OCI-LY3 (cell line): ENCODE data around the gene CCDC63.

ENCODE experiments used
- H2AFZ ChIP-seq: fragments of 200-600, 300-600 bp; shearing (Covaris generic); 2 replicates; pipeline ENCODE4 v1.6.0; 2014; ENCODE audit warnings: antibody characterized with exemption, low read depth, low read length
- H3K27ac ChIP-seq: fragments of 200-600, 300-600 bp; sonication (generic); 2 replicates; pipeline ENCODE4 v1.5.1; 2014; ENCODE audit warnings: mild to moderate bottlenecking, low read length, moderate library complexity, mixed read lengths
- H3K27me3 ChIP-seq: fragments of 200-600, 300-600 bp; sonication (generic); 2 replicates; pipeline ENCODE4 v1.6.1; 2014; ENCODE audit warnings: low read depth, low read length, mixed read lengths
- H3K36me3 ChIP-seq: fragments of 200-600, 300-600 bp; sonication (generic); replicated peaks from 2 replicates; pipeline ENCODE3; 2014; ENCODE audit warnings: low read depth, low read length, mixed read lengths
- H3K4me1 ChIP-seq: fragments of 300-600, 200-600 bp; sonication (generic); 2 replicates; pipeline ENCODE4 v1.6.1; 2014; ENCODE audit warnings: low read length, mixed read lengths
- H3K4me2 ChIP-seq: fragments of 200-600, 300-600 bp; sonication (generic); 2 replicates; pipeline ENCODE4 v1.6.1; 2014; ENCODE audit warnings: low read length, mixed read lengths
- H3K4me3 ChIP-seq: fragments of 300-600, 200-600 bp; sonication (generic); 2 replicates; pipeline ENCODE4 v1.5.1; 2014; ENCODE audit warnings: antibody characterized with exemption, mild to moderate bottlenecking, low read length, moderate library complexity
- H3K79me2 ChIP-seq: fragments of 300-600, 200-600 bp; shearing (Covaris generic); 2 replicates; pipeline ENCODE4 v1.6.1; 2014; ENCODE audit warnings: mild to moderate bottlenecking, low read length, mixed read lengths
- H3K9ac ChIP-seq: fragments of 300-600, 200-600 bp; shearing (Covaris generic); 2 replicates; pipeline ENCODE4 v1.6.0; 2014; ENCODE audit warnings: mild to moderate bottlenecking, low read length, moderate library complexity
- H3K9me3 ChIP-seq: fragments of 200-600, 300-600 bp; shearing (Covaris generic); 2 replicates; pipeline ENCODE4 v1.6.1; 2014; ENCODE audit warnings: low read length, mixed read lengths; ENCODE audit not compliant: insufficient read depth
- H4K20me1 ChIP-seq: fragments of 200-600, 300-600 bp; sonication (generic); 2 replicates; pipeline ENCODE4 v1.6.1; 2016; ENCODE audit warnings: low read length, mixed read lengths; ENCODE audit not compliant: insufficient read depth
- EZH2phosphoT487 ChIP-seq: fragments of 200-600 bp; shearing (Covaris generic); IDR thresholded peaks from 2 replicates; pipeline ENCODE4 v1.6.1; 2018; ENCODE audit warnings: antibody characterized with exemption, mixed run types, low read depth
- TF ChIP-seq, protein P1 (sequence below): fragments of 200-600, 300-600 bp; sonication (generic); IDR thresholded peaks from 2 replicates; pipeline ENCODE4 v1.5.1; 2014; ENCODE audit warnings: antibody characterized with exemption, low read length, low read depth

CCDC63 gene

DNA sequence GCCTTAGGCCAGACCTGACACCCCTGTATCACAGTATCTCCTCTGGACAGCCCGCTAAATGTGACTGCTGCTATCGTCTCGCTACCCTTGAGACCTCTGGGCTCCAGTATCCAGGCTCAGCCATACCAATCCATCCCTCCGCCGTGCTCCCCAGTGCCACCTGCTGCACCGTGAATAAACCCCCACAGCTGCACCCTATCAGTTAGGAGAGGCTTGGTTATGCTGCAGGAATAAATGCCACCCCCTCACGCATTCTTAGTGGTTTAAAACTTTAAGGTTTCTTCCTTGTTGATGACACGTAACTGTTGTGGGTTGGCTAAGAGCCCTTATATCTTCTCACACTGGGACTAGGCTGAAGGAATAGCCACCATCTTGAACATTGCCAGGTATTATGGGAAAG is 12.1 kb downstream of the CCDC63 start:
- Histone ChIP-seq H4K20me1 (no peaks in the 10 kb centered on the region), H3K9ac (no peak overlapping the region), H3K79me2 (no peaks in the 10 kb centered on the region), H3K27ac (no peak overlapping the region), H3K4me1 (peaks cover 1% of the 10 kb centered on the region; the same call in 1 of the 2 replicates), H2AFZ (no peak overlapping the region), H3K27me3 (no peaks in the 10 kb centered on the region), H3K4me3 (no peak overlapping the region), H3K36me3 (no peaks in the 10 kb centered on the region), H3K4me2 (no peak overlapping the region), H3K9me3 (no peaks in the 10 kb centered on the region)
- TF ChIP-seq, protein P1, sequence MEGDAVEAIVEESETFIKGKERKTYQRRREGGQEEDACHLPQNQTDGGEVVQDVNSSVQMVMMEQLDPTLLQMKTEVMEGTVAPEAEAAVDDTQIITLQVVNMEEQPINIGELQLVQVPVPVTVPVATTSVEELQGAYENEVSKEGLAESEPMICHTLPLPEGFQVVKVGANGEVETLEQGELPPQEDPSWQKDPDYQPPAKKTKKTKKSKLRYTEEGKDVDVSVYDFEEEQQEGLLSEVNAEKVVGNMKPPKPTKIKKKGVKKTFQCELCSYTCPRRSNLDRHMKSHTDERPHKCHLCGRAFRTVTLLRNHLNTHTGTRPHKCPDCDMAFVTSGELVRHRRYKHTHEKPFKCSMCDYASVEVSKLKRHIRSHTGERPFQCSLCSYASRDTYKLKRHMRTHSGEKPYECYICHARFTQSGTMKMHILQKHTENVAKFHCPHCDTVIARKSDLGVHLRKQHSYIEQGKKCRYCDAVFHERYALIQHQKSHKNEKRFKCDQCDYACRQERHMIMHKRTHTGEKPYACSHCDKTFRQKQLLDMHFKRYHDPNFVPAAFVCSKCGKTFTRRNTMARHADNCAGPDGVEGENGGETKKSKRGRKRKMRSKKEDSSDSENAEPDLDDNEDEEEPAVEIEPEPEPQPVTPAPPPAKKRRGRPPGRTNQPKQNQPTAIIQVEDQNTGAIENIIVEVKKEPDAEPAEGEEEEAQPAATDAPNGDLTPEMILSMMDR = 0 out of 2 replicates have a peak, but pooled peaks have one; percentile 5
- no peak for TF ChIP-seq EZH2phosphoT487

DNA sequence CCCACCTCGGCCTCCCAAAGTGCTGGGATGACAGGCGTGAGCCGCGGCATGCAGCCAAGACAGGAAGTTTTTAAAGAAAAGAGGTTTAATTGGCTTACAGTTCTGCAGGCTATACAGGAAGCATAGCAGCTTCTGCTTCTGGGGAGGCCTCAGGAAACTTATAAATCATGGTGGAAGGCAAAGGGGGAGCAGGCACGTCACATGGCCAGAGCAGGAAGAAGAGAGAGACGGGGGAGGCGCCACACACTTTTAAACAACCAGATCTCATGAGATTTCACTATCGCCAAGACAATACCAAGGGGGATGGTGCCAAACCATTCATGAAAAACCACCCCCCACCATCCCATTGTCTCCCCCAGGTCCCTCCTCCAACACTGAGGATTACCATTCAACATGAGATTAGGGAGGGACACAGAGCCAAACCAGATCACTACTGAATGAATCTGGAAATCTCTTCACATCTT is 14.1 kb downstream of the CCDC63 start:
- H3K79me2 ChIP-seq = no peaks in the 10 kb centered on the region
- peak overlapping the region; percentile 45; the same call in 1 of the 2 replicates for H2AFZ ChIP-seq
- H3K27me3 ChIP-seq = no peaks in the 10 kb centered on the region
- H3K9me3 ChIP-seq = no peaks in the 10 kb centered on the region
- no peak overlapping the region for H3K4me2 ChIP-seq
- no peaks in the 10 kb centered on the region for H3K4me1 ChIP-seq
- H4K20me1 ChIP-seq = no peaks in the 10 kb centered on the region
- no peaks in the 10 kb centered on the region for H3K36me3 ChIP-seq
- no peak overlapping the region for H3K4me3 ChIP-seq
- no peak for TF ChIP-seq EZH2phosphoT487
- TF ChIP-seq, protein P1 = no peak
- H3K27ac ChIP-seq = no peak overlapping the region
- H3K9ac ChIP-seq = no peak overlapping the region

DNA sequence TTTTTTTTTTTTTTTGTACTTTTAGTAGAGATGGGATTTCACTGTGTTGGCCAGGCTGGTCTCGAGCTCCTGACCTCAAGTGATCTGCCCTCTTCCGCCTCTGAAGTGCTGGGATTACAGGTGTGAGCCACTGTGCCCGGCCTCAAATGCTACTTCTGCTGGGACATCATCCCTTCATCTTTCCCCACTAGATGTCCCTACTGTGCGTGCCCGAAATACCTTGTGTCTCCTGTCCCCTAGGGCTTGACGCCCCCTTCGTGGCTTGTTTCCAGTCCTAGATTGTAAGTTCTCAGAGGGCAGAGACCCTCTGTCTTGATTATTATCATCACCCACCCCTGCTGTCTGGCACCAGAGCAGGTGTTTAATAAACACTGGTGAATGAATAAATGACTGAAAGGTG is 14.9 kb downstream of the CCDC63 start:
- TF ChIP-seq, protein P1 = peak; percentile 28; the same call in 1 of the 2 replicates
- TF ChIP-seq EZH2phosphoT487 = no peak
- no peak overlapping the region for H3K9ac ChIP-seq
- no peak overlapping the region for H3K4me2 ChIP-seq
- no peaks in the 10 kb centered on the region for H3K79me2 ChIP-seq
- H4K20me1 ChIP-seq = no peaks in the 10 kb centered on the region
- H3K27me3 ChIP-seq = no peaks in the 10 kb centered on the region
- no peaks in the 10 kb centered on the region for H3K36me3 ChIP-seq
- H2AFZ ChIP-seq = no peak overlapping the region
- H3K27ac ChIP-seq = no peak overlapping the region
- H3K4me3 ChIP-seq = no peak overlapping the region
- no peaks in the 10 kb centered on the region for H3K9me3 ChIP-seq
- no peaks in the 10 kb centered on the region for H3K4me1 ChIP-seq

DNA sequence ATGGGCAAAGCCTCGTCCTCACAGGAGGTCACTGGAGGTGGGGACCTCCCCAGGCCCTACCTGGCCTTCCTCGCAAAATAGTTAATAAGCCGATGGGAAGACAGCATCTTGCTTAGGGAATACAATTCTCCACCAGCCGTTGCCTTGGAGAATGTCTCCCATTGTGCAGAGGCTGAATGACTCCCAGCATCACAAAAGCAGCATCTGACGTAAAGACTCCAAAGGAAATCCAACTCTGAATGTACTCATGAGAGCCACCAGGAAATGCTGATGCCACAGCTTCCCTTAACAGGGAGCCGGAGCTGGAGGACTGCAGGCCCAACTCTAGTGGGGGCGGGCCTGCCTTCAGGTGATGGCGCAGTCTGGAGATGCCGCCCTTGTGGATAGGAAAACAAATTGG is 15.5 kb downstream of the CCDC63 start:
- H3K36me3 ChIP-seq = no peaks in the 10 kb centered on the region
- H3K4me1 ChIP-seq = no peaks in the 10 kb centered on the region
- H3K4me3 ChIP-seq = no peak overlapping the region
- no peaks in the 10 kb centered on the region for H3K27me3 ChIP-seq
- no peak overlapping the region for H2AFZ ChIP-seq
- TF ChIP-seq EZH2phosphoT487 = no peak
- TF ChIP-seq, protein P1 = no peak
- no peak overlapping the region for H3K4me2 ChIP-seq
- H3K9ac ChIP-seq = no peak overlapping the region
- no peaks in the 10 kb centered on the region for H4K20me1 ChIP-seq
- H3K27ac ChIP-seq = no peak overlapping the region
- no peaks in the 10 kb centered on the region for H3K9me3 ChIP-seq
- H3K79me2 ChIP-seq = no peaks in the 10 kb centered on the region
